ENCODE measurements around the gene SPDYA.
A peak's percentile ranks its signal among the peaks of the same experiment; 100 is the strongest.

Gene SPDYA

GRCh38 chr2:28828382-28828781 is 17.7 kb downstream of the SPDYA start:
- no peak for DNase-seq

GRCh38 chr2:28833740-28834470 is 23.3 kb downstream of the SPDYA start:
- no peak for DNase-seq

GRCh38 chr2:28835781-28836180 is 25.1 kb downstream of the SPDYA start:
- no peak for DNase-seq

- DNase-seq = no peak
Measured at GRCh38 chr2:28838971-28839370, 28.3 kb downstream of the SPDYA start.

- DNase-seq = no peak
Measured at GRCh38 chr2:28842042-28842441, 31.4 kb downstream of the SPDYA start.

GRCh38 chr2:28855193-28855592 is 44.6 kb downstream of the SPDYA start:
- no peak for DNase-seq

- DNase-seq = no peak
Measured at GRCh38 chr2:28855977-28856376, 45.3 kb downstream of the SPDYA start.

- no peak for DNase-seq
Measured at GRCh38 chr2:28868611-28869010, 58.0 kb downstream of the SPDYA start.

GRCh38 chr2:28869494-28870145 is 59.0 kb downstream of the SPDYA start:
- DNase-seq = no peak

GRCh38 chr2:28870146-28870891 is 59.7 kb downstream of the SPDYA start, which contains the start of gene TRMT61B:
Gene TRMT61B, minus strand, starts transcription at chr2:28870309. Its CDS starts 32 bp downstream, at chr2:28870277.
- peak; percentile 37 to 80 for DNase-seq

GRCh38 chr2:28871620-28872019 is 61.0 kb downstream of the SPDYA start:
- no peak for DNase-seq

- no peak for DNase-seq
Measured at GRCh38 chr2:28880193-28880592, 69.6 kb downstream of the SPDYA start.

- no peak for DNase-seq
Measured at GRCh38 chr2:28893488-28893887, 82.9 kb downstream of the SPDYA start.

- peak; percentile 50 to 89 for DNase-seq
Measured at GRCh38 chr2:28894470-28895188, 84.0 kb downstream of the SPDYA start, which contains the start of gene WDR43. Gene WDR43, plus strand, starts transcription at chr2:28894667. Its CDS starts 32 bp downstream, at chr2:28894699.

GRCh38 chr2:28895189-28895893 is 84.7 kb downstream of the SPDYA start:
- DNase-seq = no peak

- no peak for DNase-seq
Measured at GRCh38 chr2:28896906-28897305, 86.3 kb downstream of the SPDYA start.

GRCh38 chr2:28898048-28898447 is 87.4 kb downstream of the SPDYA start:
- DNase-seq = no peak

Measured in cerebellar nuclear complex (tissue), 1 donor.